Left kidney (tissue), 2 donors: Measurements from ENCODE around the gene VASP. TPM values are rescaled to one million over a fixed set of nuclear protein-coding genes. Genes with fewer than 3 reads are reported as not detected.
A peak's percentile ranks its signal among the peaks of the same experiment; 100 is the strongest.
"Not testable (repeated sequence)": the region's sequence is repeated elsewhere in the genome, so short reads cannot be mapped to it uniquely, and the experiment has no call there.

ENCODE experiments used
- DNase-seq: peaks from one replicate; pipeline ENCODE4 v3.0.0-alpha.2; 2013
- polyA plus RNA-seq: library from polyadenylated mRNA; unstranded; fragments of 120-200 nt; gene quantifications from one replicate; pipeline ENCODE4 v1.2.1, GENCODE V29; 2013; ENCODE audit not compliant: insufficient read length

Gene VASP
- polyA plus RNA-seq, 1 donor: 49.3 TPM

DNA sequence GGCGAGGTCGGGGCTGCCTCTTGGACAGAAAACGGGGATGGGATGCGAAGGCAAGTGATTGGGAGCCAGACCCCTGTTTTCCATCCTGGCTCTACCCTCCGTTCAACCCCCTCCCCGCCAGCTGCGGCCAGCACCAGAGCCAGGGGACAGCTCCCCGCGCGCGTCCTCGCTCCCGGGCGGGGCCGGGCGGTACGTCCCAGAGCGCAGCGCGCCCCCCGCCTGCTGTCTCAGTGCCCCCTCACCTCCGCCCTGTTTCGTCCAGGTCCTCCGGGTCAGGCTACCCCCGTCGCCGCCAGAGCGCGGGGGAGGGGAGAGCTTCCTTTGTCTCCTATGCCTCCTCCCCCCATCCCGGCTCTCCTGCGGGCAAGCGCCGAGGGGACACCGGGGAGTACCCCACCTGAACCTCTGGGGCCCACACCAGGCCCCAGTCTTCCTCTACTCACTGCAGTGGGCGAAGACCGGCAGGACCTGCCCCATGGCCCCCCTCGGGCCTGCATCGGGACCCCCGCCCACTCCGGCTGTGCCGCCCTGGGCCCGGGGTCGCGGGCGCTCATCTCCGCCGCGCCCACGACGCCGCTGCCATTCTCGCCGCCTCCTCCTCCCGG, 10.8 kb upstream of the VASP start:
- DNase-seq: no peak

GRCh38 chr19:45497791-45498190, 9.5 kb upstream of the VASP start:
- DNase-seq: no peak

DNA sequence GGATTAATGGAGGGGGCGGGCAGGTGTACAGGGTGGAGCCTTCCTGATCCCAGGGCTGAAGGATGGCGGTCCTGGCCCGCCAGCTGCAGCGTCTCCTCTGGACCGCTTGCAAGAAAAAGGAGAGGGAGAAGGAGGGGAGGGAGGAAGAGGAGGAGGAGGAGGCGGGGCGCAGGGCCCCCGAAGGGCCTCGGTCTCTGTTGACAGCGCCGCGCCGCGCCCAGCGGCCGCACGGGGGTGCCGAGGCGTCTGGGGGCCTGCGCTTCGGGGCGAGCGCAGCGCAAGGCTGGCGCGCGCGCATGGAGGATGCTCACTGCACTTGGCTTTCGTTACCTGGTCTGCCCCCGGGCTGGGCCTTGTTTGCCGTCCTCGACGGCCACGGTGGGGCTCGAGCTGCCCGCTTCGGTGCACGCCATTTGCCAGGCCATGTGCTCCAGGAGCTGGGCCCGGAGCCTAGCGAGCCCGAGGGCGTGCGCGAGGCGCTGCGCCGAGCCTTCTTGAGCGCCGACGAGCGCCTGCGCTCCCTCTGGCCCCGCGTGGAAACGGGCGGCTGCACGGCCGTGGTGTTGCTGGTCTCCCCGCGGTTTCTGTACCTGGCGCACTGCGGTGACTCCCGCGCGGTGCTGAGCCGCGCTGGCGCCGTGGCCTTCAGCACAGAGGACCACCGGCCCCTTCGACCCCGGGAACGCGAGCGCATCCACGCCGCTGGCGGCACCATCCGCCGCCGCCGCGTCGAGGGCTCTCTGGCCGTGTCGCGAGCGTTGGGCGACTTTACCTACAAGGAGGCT, 8.7 kb upstream of the VASP start, which contains the start of gene PPM1N:
PPM1N (plus strand) TSS at position 33 of the 785 bp plus-strand sequence; CDS start at position 63, 30 bp downstream.
- DNase-seq: no peak

- no peak for DNase-seq
Measured at GRCh38 chr19:45499196-45500180, 7.8 kb upstream of the VASP start.

DNA sequence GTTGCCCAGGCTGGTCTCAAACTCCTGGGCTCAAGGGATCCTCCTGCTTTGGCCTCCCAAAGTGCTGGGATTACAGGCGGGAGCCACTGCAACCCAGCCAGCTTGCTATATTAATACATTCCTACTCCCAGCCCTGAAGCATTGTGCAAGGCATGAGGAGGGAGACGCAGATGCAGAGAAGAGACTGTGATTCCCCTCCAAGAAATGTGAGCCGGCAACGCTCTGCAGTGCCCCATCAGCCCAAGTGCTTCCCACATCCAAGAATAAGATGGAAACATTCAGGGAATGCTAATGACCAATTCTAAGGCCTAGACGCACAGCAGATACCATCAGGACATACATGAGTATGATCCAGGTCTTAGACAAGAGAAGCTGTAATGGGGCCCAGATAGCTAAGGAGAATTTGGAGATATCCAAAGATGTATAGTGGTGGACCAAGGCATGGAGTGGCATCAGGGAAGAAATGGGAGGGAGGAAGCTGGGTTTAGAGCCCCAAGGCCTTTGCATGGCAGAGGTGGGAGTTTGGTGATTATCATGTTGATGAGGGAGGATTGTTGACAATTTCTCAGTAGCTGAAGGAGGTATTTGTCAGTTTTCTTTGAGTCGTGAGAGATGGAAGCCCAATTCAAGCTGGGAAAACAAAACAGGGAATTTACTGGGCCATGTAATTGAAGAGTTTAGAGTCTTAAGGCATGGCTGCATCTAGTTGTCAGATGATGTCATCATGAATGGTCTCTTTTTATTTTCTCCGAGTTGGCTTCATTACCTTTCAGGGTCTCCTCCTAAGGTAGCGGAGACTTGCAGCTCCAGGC, 6.2 kb upstream of the VASP start:
- no peak for DNase-seq

- DNase-seq: no peak
Measured at GRCh38 chr19:45501730-45502014, 5.6 kb upstream of the VASP start.

DNA sequence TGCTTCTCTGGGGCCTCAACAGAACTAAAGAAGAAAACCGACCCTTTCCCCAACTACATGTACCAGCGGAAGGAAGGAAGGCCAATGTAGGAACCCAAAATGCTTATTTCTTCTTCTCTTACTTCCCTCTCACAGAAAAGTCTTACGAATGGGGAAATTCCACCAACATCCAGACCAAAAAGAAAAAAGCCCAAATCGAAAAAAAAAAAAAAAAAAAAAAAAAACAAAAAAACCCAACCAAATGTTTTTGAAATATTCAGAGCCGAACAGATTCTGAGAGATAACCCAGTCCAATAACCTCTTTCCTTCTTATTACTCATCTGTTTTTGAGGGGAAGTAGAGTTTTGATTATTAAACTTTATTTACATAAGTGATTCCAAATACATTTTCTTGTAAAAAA, 5.2 kb upstream of the VASP start:
- no peak for DNase-seq

- DNase-seq: no peak
Measured at GRCh38 chr19:45503909-45504308, 3.4 kb upstream of the VASP start.

- no peak for DNase-seq
Measured at GRCh38 chr19:45505151-45505995, 1.9 kb upstream of the VASP start.

GRCh38 chr19:45505996-45506245, 1.4 kb upstream of the VASP start:
- DNase-seq: no peak

DNA sequence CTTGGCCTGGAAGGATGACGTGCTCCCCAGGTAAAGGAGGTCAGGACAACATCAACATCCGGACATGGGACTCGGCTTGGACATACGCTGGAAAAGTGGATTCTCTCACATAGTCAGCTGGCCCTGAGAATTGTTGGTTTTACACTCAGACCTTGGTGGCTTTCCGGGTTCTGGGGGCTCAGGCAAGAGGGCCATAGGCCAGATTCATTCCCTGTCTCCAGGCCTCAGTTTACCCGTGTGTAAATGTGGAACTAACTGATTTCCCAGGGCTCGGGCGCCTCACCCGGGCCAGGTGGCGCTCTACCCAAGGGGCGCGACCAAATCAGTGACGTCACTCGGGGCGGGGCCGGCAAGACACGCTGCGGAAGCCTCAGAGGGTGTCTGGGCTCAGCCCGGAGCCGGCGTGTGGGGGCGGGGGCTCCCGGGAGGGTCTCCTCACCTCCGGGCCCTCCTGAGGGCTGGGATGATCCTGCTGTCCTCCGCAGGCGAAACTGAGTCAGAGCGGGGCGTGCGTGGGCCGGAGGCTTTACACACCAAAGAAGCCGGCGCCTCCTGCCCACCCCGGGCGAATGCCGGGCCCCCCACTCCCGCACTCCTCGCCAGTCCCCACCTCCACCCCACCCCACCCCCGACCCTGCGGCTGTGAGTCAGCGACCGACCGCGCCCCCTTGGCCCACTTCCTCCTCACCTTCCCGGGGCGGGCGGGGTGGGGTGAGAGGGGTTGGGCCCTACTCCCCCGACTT, 862 bp upstream of the VASP start:
- peak; percentile 85 for DNase-seq

DNA sequence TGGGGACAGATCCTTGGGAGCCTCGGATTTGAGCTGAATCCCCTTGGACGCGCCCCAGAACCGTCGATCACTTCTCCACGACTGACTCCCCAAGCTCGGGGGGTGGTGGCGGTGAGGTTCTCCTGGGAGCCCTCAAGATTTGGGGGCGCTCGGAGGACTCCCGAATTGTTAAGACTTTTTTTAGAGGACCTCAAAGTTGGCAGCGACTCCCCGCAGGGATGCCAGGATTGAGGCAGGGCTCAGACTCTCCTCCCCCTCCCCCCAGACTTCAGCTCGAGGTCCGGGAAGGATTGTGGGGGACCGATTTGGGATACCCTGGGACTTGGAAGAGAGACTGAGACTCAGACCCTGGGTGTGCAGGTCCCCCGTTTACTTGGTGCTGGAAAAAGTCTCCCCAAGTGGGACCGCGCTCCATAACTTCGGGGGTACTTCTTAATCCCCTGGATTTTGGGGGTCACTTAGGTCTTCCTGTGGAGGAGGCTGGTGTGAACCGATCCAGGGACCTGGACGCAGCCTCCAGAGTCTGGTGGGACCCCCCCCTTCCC, 665 bp downstream of the VASP start:
- DNase-seq: no peak

- no peak for DNase-seq
Measured at GRCh38 chr19:45508417-45508860, 1.2 kb downstream of the VASP start.

- DNase-seq: no peak
Measured at GRCh38 chr19:45508861-45509691, 1.8 kb downstream of the VASP start.

- no peak for DNase-seq
Measured at GRCh38 chr19:45509692-45510015, 2.4 kb downstream of the VASP start.

DNA sequence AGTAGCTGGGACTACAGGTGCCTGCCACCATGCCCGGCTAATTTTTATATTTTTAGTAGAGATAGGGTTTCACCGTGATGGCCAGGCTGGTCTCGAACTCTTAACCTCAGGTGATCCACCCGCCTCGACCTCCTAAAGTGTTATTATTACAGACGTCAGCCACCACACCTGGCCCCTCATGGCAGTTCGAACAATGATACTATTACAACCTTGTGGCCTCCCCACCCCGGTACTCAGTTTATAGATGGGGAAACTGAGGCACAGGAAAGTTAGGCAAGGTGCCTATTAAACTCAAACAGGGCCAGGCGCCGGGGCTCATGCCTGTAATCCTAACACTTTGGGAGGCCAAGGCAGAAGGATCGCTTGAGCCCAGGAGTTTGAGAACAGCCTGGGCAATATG, 3.1 kb downstream of the VASP start:
- not testable (repeated sequence) for DNase-seq

GRCh38 chr19:45511074-45511473, 3.8 kb downstream of the VASP start:
- no peak for DNase-seq

- DNase-seq: no peak
Measured at GRCh38 chr19:45512881-45513483, 5.7 kb downstream of the VASP start.
